ENCODE results near the gene HDGF. TPM values are rescaled to one million over a fixed set of nuclear protein-coding genes. Genes with fewer than 3 reads are reported as not detected.

HDGF gene
- total and polyA plus RNA-seq, 9 of the 15 experiments (the other 6 are each of a cell fraction or from before 2014, with no cell fraction given): 38.8 to 601 (median 400) TPM

DNA sequence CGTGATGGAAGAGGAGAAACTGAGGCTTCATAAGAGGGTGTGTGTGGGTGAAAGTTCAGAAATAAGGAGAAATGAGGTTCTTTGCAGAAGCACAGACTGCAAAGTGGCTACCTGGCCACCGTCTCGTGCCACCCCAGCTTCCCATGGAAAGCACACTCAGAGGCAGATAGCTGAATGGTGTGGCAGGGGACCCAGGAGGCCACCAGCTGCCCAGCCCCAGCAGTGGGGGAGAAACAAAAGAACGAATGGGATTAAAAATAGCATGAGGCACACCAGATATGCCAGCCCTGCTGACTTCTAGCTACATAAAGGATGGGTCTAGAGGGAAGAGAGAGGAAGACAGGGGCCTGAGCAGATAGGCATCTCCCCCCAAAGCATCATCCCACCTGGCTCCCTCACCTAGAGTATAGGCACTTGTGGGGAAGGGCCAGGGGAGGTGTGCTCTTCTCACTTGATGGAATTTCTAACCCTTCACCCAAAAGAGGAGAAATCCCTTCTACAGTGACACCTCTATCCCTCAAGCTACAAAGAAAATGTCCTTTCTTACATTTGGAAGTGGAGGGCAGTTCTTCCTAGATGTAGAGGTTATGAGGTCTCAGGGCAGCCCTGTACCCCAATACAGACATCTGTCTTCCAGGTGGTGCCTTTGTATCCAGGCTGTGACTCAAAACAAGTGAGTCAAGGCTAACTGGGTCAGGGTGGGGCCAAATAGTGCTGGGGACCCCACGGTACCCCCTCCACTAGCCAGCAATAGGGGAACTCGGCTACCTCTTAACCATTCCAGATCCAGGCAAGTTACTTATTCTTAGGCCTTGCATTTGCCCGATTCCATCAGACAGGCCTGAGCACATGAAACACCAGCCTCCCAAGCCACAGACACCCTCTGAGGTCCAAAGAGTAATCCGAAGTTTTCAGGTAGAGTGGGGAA, 3.5 kb downstream of the HDGF start:
- Histone ChIP-seq H3K9me1 (ENCODE audit: control insufficient read depth, insufficient read depth, low read length) (no peaks in the 10 kb centered on the region), H2AFZ (ENCODE audit: low read depth, low read length) (no peak overlapping the region), H3K4me2 (ENCODE audit: insufficient read depth, low read length) (peak overlapping the region; percentile 97), H4K20me1 (replicated peaks; ENCODE audit: control insufficient read depth, insufficient read depth, low read length) (peaks cover 26% of the 10 kb centered on the region), H3K27ac (ENCODE audit: extremely low read depth, low read depth, low read length) (peak overlapping the region; percentile 89), H3K4me3 (peak overlapping the region; percentile 95), H3K36me3 (ENCODE audit: control insufficient read depth, insufficient read depth, low read length) (peaks cover 62% of the 10 kb centered on the region), H3K9ac (ENCODE audit: insufficient read depth in 1 of 2, low read depth in 2 of 2, low read length in 2 of 2) (peak overlapping the region; percentile 94 to 96), H3K4me1 (replicated peaks in 1 of 2; ENCODE audit: control insufficient read depth in 2 of 2, insufficient read depth in 2 of 2, low read length in 2 of 2) (peaks cover 33 to 50% of the 10 kb centered on the region in 2 experiments), H3K9me3 (replicated peaks; ENCODE audit: control insufficient read depth, insufficient read depth, low read depth, low read length) (no peaks in the 10 kb centered on the region), H3K27me3 (ENCODE audit: control insufficient read depth in 2 of 2, insufficient read depth in 2 of 2, low read length in 2 of 2) (no peaks in the 10 kb centered on the region), H3K79me2 (ENCODE audit: control insufficient read depth, insufficient read depth, low read length) (peaks cover 91% of the 10 kb centered on the region)
- ATAC-seq: no peak
- POLR2A ChIA-PET: interaction anchor here (0.6 to 1.7 kb wide), 5 partner anchors 15 to 148 kb away, joined by 3 to 4 read pairs (median 3); partner anchors contain the start of gene PRCC
- CTCF ChIA-PET (ENCODE audit: low intra/inter-chr PET ratio): no interaction called here
- intact Hi-C loops (cut with micrococcal nuclease) (no loop called here), in situ Hi-C loops (cut with MboI) (loop anchor here (25.0 kb wide), 1 partner anchor 1436 kb away; the partner anchor contains the start of genes FDPS, PKLR and RUSC1)
- WGBS (ENCODE audit: insufficient coverage, low coverage, missing lambda C conversion rate): 7% methylated on average over 8 of the region's 8 CpGs
- BruUV-seq (replicated peaks): no TSS peak
- no peak for DNase-seq (ENCODE audit: extremely low read depth in 1 of 4, low spot score in 3 of 4)
- TF ChIP-seq ZNF695 (CRISPR knock-in tag; IDR thresholded peaks at IDR 0.05) (no peak), ZBTB7A (IDR thresholded peaks at IDR 0.05; ENCODE audit: borderline replicate concordance, control insufficient read depth, low read depth, low read length) (peak; percentile 40; the same call in 1 of the 2 replicates), NFRKB (IDR thresholded peaks at IDR 0.05; ENCODE audit: low read depth) (0 out of 2 replicates have a peak, but pooled peaks have one; percentile 27), CREBBP (IDR thresholded peaks at IDR 0.05; ENCODE audit: low read depth, low read length) (no peak), NR4A1 (CRISPR knock-in tag; IDR thresholded peaks at IDR 0.05) (no peak), NR4A1 (tag; IDR thresholded peaks at IDR 0.05) (0 out of 2 replicates have a peak, but pooled peaks have one; percentile 9), KLF1 (tag; IDR thresholded peaks at IDR 0.05) (no peak), NR2C2 (CRISPR knock-in tag; IDR thresholded peaks at IDR 0.05) (0 out of 2 replicates have a peak, but pooled peaks have one; percentile 15), NR2C2 (tag; IDR thresholded peaks at IDR 0.05) (no peak), CHD1 (IDR thresholded peaks at IDR 0.05; ENCODE audit: low read length) (peak; percentile 5), FOXA3 (CRISPR knock-in tag; conservative IDR thresholded peaks at IDR 0.05 in 1 of 2, IDR thresholded peaks at IDR 0.05 in 1 of 2) (0 out of 4 replicates have a peak, but pooled peaks of 1 of the 2 experiments have one; percentile 23), PHB (CRISPR knock-in tag; IDR thresholded peaks at IDR 0.05) (no peak)
- TF ChIP-seq, protein P1, sequence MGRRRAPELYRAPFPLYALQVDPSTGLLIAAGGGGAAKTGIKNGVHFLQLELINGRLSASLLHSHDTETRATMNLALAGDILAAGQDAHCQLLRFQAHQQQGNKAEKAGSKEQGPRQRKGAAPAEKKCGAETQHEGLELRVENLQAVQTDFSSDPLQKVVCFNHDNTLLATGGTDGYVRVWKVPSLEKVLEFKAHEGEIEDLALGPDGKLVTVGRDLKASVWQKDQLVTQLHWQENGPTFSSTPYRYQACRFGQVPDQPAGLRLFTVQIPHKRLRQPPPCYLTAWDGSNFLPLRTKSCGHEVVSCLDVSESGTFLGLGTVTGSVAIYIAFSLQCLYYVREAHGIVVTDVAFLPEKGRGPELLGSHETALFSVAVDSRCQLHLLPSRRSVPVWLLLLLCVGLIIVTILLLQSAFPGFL (CRISPR knock-in tag; IDR thresholded peaks at IDR 0.05): no peak
- TF ChIP-seq, protein P2, sequence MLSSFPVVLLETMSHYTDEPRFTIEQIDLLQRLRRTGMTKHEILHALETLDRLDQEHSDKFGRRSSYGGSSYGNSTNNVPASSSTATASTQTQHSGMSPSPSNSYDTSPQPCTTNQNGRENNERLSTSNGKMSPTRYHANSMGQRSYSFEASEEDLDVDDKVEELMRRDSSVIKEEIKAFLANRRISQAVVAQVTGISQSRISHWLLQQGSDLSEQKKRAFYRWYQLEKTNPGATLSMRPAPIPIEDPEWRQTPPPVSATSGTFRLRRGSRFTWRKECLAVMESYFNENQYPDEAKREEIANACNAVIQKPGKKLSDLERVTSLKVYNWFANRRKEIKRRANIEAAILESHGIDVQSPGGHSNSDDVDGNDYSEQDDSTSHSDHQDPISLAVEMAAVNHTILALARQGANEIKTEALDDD (IDR thresholded peaks at IDR 0.05): 0 out of 2 replicates have a peak, but pooled peaks have one; percentile 3
- TF ChIP-seq, protein P3, sequence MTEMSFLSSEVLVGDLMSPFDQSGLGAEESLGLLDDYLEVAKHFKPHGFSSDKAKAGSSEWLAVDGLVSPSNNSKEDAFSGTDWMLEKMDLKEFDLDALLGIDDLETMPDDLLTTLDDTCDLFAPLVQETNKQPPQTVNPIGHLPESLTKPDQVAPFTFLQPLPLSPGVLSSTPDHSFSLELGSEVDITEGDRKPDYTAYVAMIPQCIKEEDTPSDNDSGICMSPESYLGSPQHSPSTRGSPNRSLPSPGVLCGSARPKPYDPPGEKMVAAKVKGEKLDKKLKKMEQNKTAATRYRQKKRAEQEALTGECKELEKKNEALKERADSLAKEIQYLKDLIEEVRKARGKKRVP (CRISPR knock-in tag; IDR thresholded peaks at IDR 0.05): no peak
- FAIRE-seq: no peak

All from K562 (cell line).